Activated T-cell treated with anti-CD3 and anti-CD28 coated beads, Interleukin-2, amount 50 U/mL, for 72 hours (primary cell): ENCODE measurements around the gene MED31. TPM values are rescaled to one million over a fixed set of nuclear protein-coding genes. Genes with fewer than 3 reads are reported as not detected.
A peak's percentile ranks its signal among the peaks of the same experiment; 100 is the strongest.

Source experiments
- ATAC-seq, 2 donors: fragments of 150-1000 bp; cut with Tn5 transposase; replicated peaks in 1 of 2; 2 replicates each; pipeline ENCODE4 v1.10.0; 2021; ENCODE audit warnings: moderate library complexity in 2 of 2, mild to moderate bottlenecking in 1 of 2
- DNase-seq, 2 donors: peaks; one replicate each; pipeline ENCODE4 v3.0.0; 2021 to 2022; ENCODE audit warnings: mixed read lengths in 1 of 2
- H3K27ac Mint-ChIP-seq: one replicate; pipeline ENCODE4 v1.8.0; 2022; ENCODE audit warnings: mild to moderate bottlenecking, moderate library complexity, mixed read lengths
- H3K27me3 Mint-ChIP-seq: one replicate; pipeline ENCODE4 v1.8.0; 2022; ENCODE audit warnings: low read depth, mixed read lengths
- H3K36me3 Mint-ChIP-seq, 2 donors: one replicate each; pipeline ENCODE4 v1.8.0; 2022; ENCODE audit warnings: mixed read lengths in 2 of 2, mild to moderate bottlenecking in 1 of 2; ENCODE audit not compliant: insufficient read depth in 2 of 2
- H3K4me1 Mint-ChIP-seq: one replicate; pipeline ENCODE4 v1.8.0; 2022; ENCODE audit warnings: low read depth, mixed read lengths
- H3K4me3 Mint-ChIP-seq, 2 donors: one replicate each; pipeline ENCODE4 v1.8.0; 2022; ENCODE audit warnings: mild to moderate bottlenecking in 2 of 2, mixed read lengths in 2 of 2, moderate library complexity in 2 of 2
- H3K9me3 Mint-ChIP-seq, 2 donors: one replicate each; pipeline ENCODE4 v1.8.0; 2022; ENCODE audit warnings: mixed read lengths in 2 of 2
- total RNA-seq, 2 donors: library from RNA; stranded (reverse); gene quantifications; one replicate each; pipeline ENCODE4 v1.2.3, GENCODE V29; 2022

The MED31 gene
- total RNA-seq, 2 donors from 2014 or later = 7.3 to 8.8 TPM

DNA sequence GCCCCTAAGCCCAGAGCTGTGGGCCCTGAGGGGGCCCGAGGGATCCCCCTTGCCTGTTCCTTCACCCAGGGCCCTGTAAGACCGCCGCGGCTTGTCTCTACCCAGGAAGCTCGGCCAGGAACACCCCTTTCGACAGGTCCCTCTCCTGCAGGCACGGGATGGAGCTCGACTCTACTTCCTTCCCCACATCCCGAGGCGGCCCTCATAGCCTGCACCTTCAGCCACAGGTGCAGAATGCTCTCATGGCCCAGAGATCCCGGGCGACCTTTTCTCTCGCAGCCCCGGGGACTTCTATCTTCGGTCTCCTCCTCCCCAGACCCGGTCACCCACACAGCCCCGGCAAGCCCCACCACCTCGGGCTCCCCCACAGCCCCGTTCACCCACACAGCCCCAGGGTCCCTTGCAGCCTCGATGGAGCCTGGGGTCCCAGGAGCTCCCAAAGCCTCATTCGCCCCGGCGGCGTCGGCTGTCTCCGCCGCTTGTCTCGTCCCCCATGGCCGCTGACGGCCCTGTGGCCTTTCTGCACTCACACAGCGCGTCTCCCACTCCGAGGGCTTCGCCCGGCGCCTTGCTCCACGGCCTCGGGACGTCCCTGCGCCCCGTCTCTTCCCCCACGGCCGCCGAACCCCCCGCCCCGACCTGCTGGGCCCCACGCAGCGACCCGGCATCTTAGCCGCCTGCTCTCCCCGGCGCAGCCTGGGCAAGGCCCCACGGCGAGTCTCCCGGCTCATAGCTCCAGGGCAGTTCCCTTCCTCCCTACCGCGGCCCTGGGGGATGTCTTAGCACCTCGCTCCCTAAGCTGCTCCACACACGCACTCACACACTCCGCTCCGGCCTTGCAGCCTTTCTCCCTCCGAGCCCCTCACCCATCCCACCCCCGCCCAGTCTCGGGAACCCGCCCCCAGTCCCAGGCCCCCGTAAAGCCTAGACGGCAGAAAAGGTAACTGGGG, 11.5 kb downstream of the MED31 start:
- DNase-seq = peak; percentile 35 to 45
- no peaks in the 10 kb centered on the region for H3K9me3 Mint-ChIP-seq
- H3K27me3 Mint-ChIP-seq = no peaks in the 10 kb centered on the region
- H3K36me3 Mint-ChIP-seq = peaks cover 0 to 6% of the 10 kb centered on the region in 2 donors
- H3K4me3 Mint-ChIP-seq = peak overlapping the region; percentile 90 to 93
- ATAC-seq = peak; percentile 23 to 30
- peaks cover 54% of the 10 kb centered on the region for H3K4me1 Mint-ChIP-seq
- H3K27ac Mint-ChIP-seq = peak overlapping the region; percentile 35

GRCh38 chr17:6639014-6639585, 12.3 kb downstream of the MED31 start:
- Mint-ChIP-seq H3K9me3 (no peaks in the 10 kb centered on the region), H3K27ac (peak overlapping the region; percentile 35), H3K36me3 (peaks cover 0 to 5% of the 10 kb centered on the region in 2 donors), H3K4me1 (peaks cover 47% of the 10 kb centered on the region), H3K4me3 (peak overlapping the region; percentile 90 to 93), H3K27me3 (no peaks in the 10 kb centered on the region)
- ATAC-seq (no peak), DNase-seq (no peak)

DNA sequence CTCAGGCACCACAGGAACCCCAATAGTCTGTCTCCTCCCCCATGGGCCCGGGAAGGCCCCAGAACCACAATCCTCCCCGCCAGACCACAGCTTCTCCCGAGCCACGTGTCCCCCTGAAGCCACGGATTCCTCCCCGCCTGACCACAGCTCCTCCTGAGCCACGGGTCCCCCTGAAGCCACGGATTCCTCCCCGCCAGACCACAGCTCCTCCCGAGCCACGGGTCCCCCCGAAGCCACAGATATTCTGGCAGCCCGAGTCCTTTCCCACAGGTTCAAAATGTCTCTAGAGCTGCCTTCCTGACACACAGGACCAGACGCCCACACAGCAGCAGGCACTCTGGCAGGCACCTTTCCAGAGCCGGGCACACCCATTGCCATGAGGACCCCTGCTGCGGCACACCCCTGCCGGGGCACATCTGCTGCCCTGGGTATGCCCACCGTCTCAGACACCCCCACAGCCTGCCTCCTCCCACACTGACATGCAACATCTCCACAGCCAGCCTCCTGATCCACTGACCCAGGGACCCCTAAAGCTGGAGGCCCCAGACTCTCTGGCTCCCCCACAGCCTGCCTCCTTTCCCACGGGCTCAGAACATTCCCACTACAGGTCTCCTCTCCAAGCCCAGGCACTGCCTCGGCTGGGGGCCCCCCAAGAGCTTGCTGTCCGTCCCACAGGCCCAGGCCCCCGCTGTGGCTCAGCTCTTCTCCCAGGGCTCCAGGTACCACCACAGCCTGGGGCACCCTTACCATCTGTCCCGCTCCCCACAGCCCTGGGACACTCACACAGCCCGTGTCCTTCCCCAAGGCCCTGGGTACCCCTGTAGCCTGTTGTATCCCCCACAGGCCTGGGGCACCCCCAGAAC, 13.1 kb downstream of the MED31 start:
- peak overlapping the region; percentile 90 to 93 for H3K4me3 Mint-ChIP-seq
- H3K36me3 Mint-ChIP-seq = peaks cover 0 to 6% of the 10 kb centered on the region in 2 donors
- H3K27me3 Mint-ChIP-seq = no peaks in the 10 kb centered on the region
- no peaks in the 10 kb centered on the region for H3K9me3 Mint-ChIP-seq
- ATAC-seq (no peak), DNase-seq (no peak)
- peak overlapping the region; percentile 67 for H3K27ac Mint-ChIP-seq
- H3K4me1 Mint-ChIP-seq = peaks cover 39% of the 10 kb centered on the region

DNA sequence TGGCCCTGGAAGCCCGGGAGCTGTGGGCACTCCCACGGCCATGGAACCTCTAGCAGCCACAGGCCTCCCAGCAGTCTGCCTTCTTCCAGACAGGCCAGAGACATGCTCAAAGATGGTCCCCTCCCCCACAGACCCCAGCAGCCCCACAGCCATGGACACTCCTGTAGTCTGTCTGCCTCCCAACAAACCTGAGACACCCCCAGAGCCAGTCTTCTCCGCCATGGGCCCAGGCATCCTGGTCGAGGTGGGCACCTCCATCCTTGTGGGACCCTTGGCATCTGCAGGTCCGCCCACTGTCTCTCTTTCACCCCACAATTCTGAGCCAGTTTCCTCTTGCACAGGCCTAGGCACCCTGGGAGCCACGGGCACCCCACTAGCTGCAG, 14.0 kb downstream of the MED31 start:
- no peak overlapping the region for H3K27ac Mint-ChIP-seq
- H3K27me3 Mint-ChIP-seq = no peaks in the 10 kb centered on the region
- H3K4me1 Mint-ChIP-seq = peaks cover 30% of the 10 kb centered on the region
- no peak for DNase-seq
- no peak overlapping the region for H3K4me3 Mint-ChIP-seq
- no peaks in the 10 kb centered on the region for H3K9me3 Mint-ChIP-seq
- no peak for ATAC-seq
- H3K36me3 Mint-ChIP-seq = peaks cover 0 to 13% of the 10 kb centered on the region in 2 donors

- peaks cover 2 to 15% of the 10 kb centered on the region in 2 donors for H3K36me3 Mint-ChIP-seq
- H3K4me3 Mint-ChIP-seq = no peak overlapping the region
- H3K4me1 Mint-ChIP-seq = peaks cover 24% of the 10 kb centered on the region
- no peak for DNase-seq
- ATAC-seq = no peak
- no peaks in the 10 kb centered on the region for H3K27me3 Mint-ChIP-seq
- H3K27ac Mint-ChIP-seq = no peak overlapping the region
- no peaks in the 10 kb centered on the region for H3K9me3 Mint-ChIP-seq
These were observed 14.6 kb downstream of the MED31 start for GRCh38 chr17:6636616-6637457.

GRCh38 chr17:6636105-6636504, 15.3 kb downstream of the MED31 start:
- peaks cover 19% of the 10 kb centered on the region for H3K4me1 Mint-ChIP-seq
- no peak for ATAC-seq
- no peaks in the 10 kb centered on the region for H3K9me3 Mint-ChIP-seq
- H3K27ac Mint-ChIP-seq = no peak overlapping the region
- no peak for DNase-seq
- H3K27me3 Mint-ChIP-seq = no peaks in the 10 kb centered on the region
- no peak overlapping the region for H3K4me3 Mint-ChIP-seq
- H3K36me3 Mint-ChIP-seq = peaks cover 4 to 17% of the 10 kb centered on the region in 2 donors

- H3K9me3 Mint-ChIP-seq = no peaks in the 10 kb centered on the region
- peaks cover 8 to 20% of the 10 kb centered on the region in 2 donors for H3K36me3 Mint-ChIP-seq
- H3K27ac Mint-ChIP-seq = no peak overlapping the region
- no peak for ATAC-seq
- H3K4me3 Mint-ChIP-seq = no peak overlapping the region
- H3K4me1 Mint-ChIP-seq = peaks cover 5% of the 10 kb centered on the region
- H3K27me3 Mint-ChIP-seq = no peaks in the 10 kb centered on the region
- no peak for DNase-seq
These were observed 18.1 kb downstream of the MED31 start for GRCh38 chr17:6633263-6633662.

- no peaks in the 10 kb centered on the region for H3K27me3 Mint-ChIP-seq
- H3K27ac Mint-ChIP-seq = no peak overlapping the region
- H3K4me3 Mint-ChIP-seq = no peak overlapping the region
- H3K9me3 Mint-ChIP-seq = no peaks in the 10 kb centered on the region
- H3K4me1 Mint-ChIP-seq = no peaks in the 10 kb centered on the region
- peaks cover 9 to 20% of the 10 kb centered on the region in 2 donors for H3K36me3 Mint-ChIP-seq
- DNase-seq = no peak
- no peak for ATAC-seq
These were observed 18.9 kb downstream of the MED31 start for GRCh38 chr17:6632530-6632929.

DNA sequence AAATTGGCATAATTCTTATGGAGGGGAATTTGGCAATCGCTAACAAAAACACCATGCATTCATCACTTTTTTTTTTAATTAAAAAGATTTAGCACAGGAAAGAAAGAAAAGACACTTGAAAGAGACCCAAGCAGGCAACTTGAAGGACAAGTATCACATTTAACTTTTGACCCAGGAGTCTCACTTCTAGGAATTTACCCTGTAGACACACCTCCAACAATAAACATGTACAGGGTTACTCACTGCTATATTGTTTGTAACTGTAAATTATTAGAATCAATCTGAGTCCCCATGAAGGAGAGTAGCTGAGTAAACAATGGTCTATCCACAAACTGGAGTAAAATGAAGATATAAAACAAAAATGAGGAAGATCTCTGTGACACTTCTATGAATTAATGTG, 21.0 kb downstream of the MED31 start:
- H3K4me1 Mint-ChIP-seq = no peaks in the 10 kb centered on the region
- H3K36me3 Mint-ChIP-seq = peaks cover 9 to 24% of the 10 kb centered on the region in 2 donors
- no peak overlapping the region for H3K4me3 Mint-ChIP-seq
- H3K27me3 Mint-ChIP-seq = no peaks in the 10 kb centered on the region
- DNase-seq (no peak), ATAC-seq (no peak)
- H3K9me3 Mint-ChIP-seq = no peaks in the 10 kb centered on the region
- peak overlapping the region; percentile 71 for H3K27ac Mint-ChIP-seq

DNA sequence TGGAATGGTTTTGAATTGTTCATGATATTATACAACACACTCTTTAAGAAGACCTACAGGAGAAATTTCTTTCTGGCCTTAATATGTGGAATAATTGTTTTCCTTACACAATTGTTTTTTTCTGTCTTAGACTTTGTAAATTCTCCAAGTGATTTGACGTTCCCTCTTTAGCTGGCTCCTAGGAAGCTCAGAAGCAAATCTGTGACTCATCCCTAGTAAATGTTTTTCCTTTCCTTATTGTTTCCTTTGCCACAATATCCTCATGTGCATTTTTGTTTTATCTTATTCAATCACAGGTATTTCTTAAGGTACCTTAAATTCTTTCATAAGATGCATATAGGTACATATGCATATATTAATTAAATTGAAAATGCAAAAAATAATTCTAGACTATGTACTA, 24.4 kb downstream of the MED31 start:
- H3K4me3 Mint-ChIP-seq = no peak overlapping the region
- no peaks in the 10 kb centered on the region for H3K9me3 Mint-ChIP-seq
- no peak overlapping the region for H3K27ac Mint-ChIP-seq
- DNase-seq (no peak), ATAC-seq (no peak)
- peaks cover 8 to 9% of the 10 kb centered on the region in 2 donors for H3K36me3 Mint-ChIP-seq
- H3K27me3 Mint-ChIP-seq = no peaks in the 10 kb centered on the region
- H3K4me1 Mint-ChIP-seq = no peaks in the 10 kb centered on the region

GRCh38 chr17:6626616-6627015, 24.8 kb downstream of the MED31 start:
- H3K9me3 Mint-ChIP-seq = no peaks in the 10 kb centered on the region

DNA sequence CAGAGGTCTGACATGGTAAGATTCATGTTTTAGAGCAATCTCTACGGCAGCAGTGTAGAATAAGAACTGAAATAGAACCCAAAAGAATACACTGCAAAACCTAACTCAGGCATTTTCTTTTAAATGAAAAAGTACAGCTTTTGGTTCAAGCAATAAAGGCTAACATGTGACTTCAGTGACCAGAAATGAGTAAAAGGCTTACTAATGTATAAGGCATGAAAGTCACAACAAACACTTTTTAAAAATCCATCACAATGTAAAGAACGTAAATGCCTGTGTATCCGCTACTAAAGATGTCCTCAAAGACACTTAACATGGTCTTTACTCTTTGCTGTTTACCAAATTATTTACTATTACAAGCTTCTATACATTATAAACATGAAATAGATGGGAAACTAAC, 27.5 kb downstream of the MED31 start:
- peaks cover 3 to 4% of the 10 kb centered on the region in 2 donors for H3K36me3 Mint-ChIP-seq
- H3K4me1 Mint-ChIP-seq = no peaks in the 10 kb centered on the region
- ATAC-seq = no peak
- H3K9me3 Mint-ChIP-seq = no peaks in the 10 kb centered on the region
- H3K27me3 Mint-ChIP-seq = no peaks in the 10 kb centered on the region
- DNase-seq = no peak
- no peak overlapping the region for H3K27ac Mint-ChIP-seq
- no peak overlapping the region for H3K4me3 Mint-ChIP-seq

More at GRCh38 chr17:6626616-6627015, 24.8 kb downstream of the MED31 start:
- H3K36me3 Mint-ChIP-seq = peaks cover 8 to 9% of the 10 kb centered on the region in 2 donors
- ATAC-seq (no peak), DNase-seq (no peak)
- no peaks in the 10 kb centered on the region for H3K27me3 Mint-ChIP-seq
- no peaks in the 10 kb centered on the region for H3K4me1 Mint-ChIP-seq
- H3K27ac Mint-ChIP-seq = no peak overlapping the region
- no peak overlapping the region for H3K4me3 Mint-ChIP-seq
